SU-DHL-6 (cell line): ENCODE data around the gene ABLIM1.

Experiments used
- H2AFZ ChIP-seq: fragments of 200-600 bp; sonication (generic); 2 replicates; pipeline ENCODE4 v1.6.1; 2014; ENCODE audit warnings: low read depth, mild to moderate bottlenecking, moderate library complexity, mixed read lengths, antibody characterized with exemption, low read length; ENCODE audit not compliant: severe bottlenecking
- H3F3A ChIP-seq: fragments of 200-600 bp; shearing (Covaris generic); 2 replicates; pipeline ENCODE4 v1.6.0; 2016; ENCODE audit warnings: antibody characterized with exemption, mild to moderate bottlenecking; ENCODE audit not compliant: insufficient read depth
- H3K27ac ChIP-seq: fragments of 200-600 bp; sonication (generic); 2 replicates; pipeline ENCODE4 v1.5.1; 2016; ENCODE audit warnings: low read depth, mild to moderate bottlenecking, low read length, moderate library complexity, mixed read lengths
- H3K27me3 ChIP-seq: fragments of 200-600 bp; sonication (generic), shearing (Covaris generic); 2 replicates; pipeline ENCODE4 v1.6.0; 2014; ENCODE audit warnings: mild to moderate bottlenecking, low read length
- H3K36me3 ChIP-seq: fragments of 200-600 bp; sonication (generic); 2 replicates; pipeline ENCODE4 v1.6.1; 2014; ENCODE audit warnings: mild to moderate bottlenecking, low read length, mixed read lengths
- H3K4me2 ChIP-seq: fragments of 300-600, 200-600 bp; shearing (Covaris generic), sonication (generic); 2 replicates; pipeline ENCODE4 v1.6.0; 2014; ENCODE audit warnings: low read length, low read depth, mild to moderate bottlenecking; ENCODE audit not compliant: poor library complexity, severe bottlenecking
- H3K4me3 ChIP-seq: fragments of 200-600 bp; sonication (generic); 2 replicates; pipeline ENCODE4 v1.5.1; 2014; ENCODE audit warnings: antibody characterized with exemption, low read length, mild to moderate bottlenecking, mixed read lengths; ENCODE audit not compliant: insufficient read depth, poor library complexity, severe bottlenecking
- H3K79me2 ChIP-seq: fragments of 200-600 bp; sonication (generic); 2 replicates; pipeline ENCODE4 v1.6.1; 2014; ENCODE audit warnings: mild to moderate bottlenecking, low read length, moderate library complexity; ENCODE audit not compliant: insufficient read depth
- H3K9ac ChIP-seq: fragments of 200-600 bp; sonication (generic); 2 replicates; pipeline ENCODE4 v1.7.0; 2014; ENCODE audit warnings: mild to moderate bottlenecking, low read length
- H3K9me2 ChIP-seq: fragments of 200-600 bp; sonication (generic); replicated peaks from 2 replicates; pipeline ENCODE4 v1.6.1; 2014; ENCODE audit warnings: low read length; ENCODE audit not compliant: insufficient read depth
- H3K9me3 ChIP-seq: fragments of 200-600 bp; sonication (generic); 2 replicates; pipeline ENCODE4 v1.6.1; 2014; ENCODE audit warnings: low read length, mixed read lengths; ENCODE audit not compliant: insufficient read depth
- H4K20me1 ChIP-seq: fragments of 200-600 bp; sonication (generic); 2 replicates; pipeline ENCODE4 v1.6.1; 2014; ENCODE audit warnings: low read depth, mild to moderate bottlenecking, antibody characterized with exemption, low read length, moderate library complexity, mixed read lengths
- CTCF ChIP-seq: fragments of 200-600 bp; sonication (generic); IDR thresholded peaks from one replicate; pipeline ENCODE4 v1.5.1; 2017; ENCODE audit warnings: antibody characterized with exemption, mild to moderate bottlenecking, low read length, moderate library complexity; ENCODE audit not compliant: insufficient read depth, poor library complexity, severe bottlenecking
- EZH2phosphoT487 ChIP-seq: fragments of 200-600 bp; sonication (generic), shearing (Covaris generic); conservative IDR thresholded peaks from 2 replicates; pipeline ENCODE4 v1.6.1; 2018; ENCODE audit warnings: mild to moderate bottlenecking, antibody characterized with exemption, low read length, moderate library complexity, mixed read lengths

ABLIM1 gene

GRCh38 chr10:114613237-114613979 is 44.7 kb downstream of the ABLIM1 start:
- Histone ChIP-seq H3K9me2 (no peaks in the 10 kb centered on the region), H3K9ac (no peak overlapping the region), H3F3A (no peaks in the 10 kb centered on the region), H3K9me3 (no peaks in the 10 kb centered on the region), H3K36me3 (no peaks in the 10 kb centered on the region), H3K27ac (no peak overlapping the region), H4K20me1 (no peaks in the 10 kb centered on the region), H3K79me2 (no peaks in the 10 kb centered on the region), H2AFZ (no peak overlapping the region), H3K27me3 (no peaks in the 10 kb centered on the region), H3K4me3 (no peak overlapping the region), H3K4me2 (no peak overlapping the region)
- TF ChIP-seq EZH2phosphoT487 (no peak), CTCF (no peak)

- no peaks in the 10 kb centered on the region for H4K20me1 ChIP-seq
- no peak overlapping the region for H3K9ac ChIP-seq
- no peaks in the 10 kb centered on the region for H3K27me3 ChIP-seq
- H2AFZ ChIP-seq, result no peak overlapping the region
- no peaks in the 10 kb centered on the region for H3K9me2 ChIP-seq
- no peak overlapping the region for H3K27ac ChIP-seq
- H3K36me3 ChIP-seq, result no peaks in the 10 kb centered on the region
- no peaks in the 10 kb centered on the region for H3K79me2 ChIP-seq
- no peaks in the 10 kb centered on the region for H3F3A ChIP-seq
- no peak overlapping the region for H3K4me3 ChIP-seq
- no peaks in the 10 kb centered on the region for H3K9me3 ChIP-seq
- H3K4me2 ChIP-seq, result no peak overlapping the region
- TF ChIP-seq CTCF, result no peak
These were observed 46.5 kb downstream of the ABLIM1 start for GRCh38 chr10:114611617-114612016.

GRCh38 chr10:114609518-114610426 is 48.3 kb downstream of the ABLIM1 start:
- Histone ChIP-seq H3K4me2 (no peak overlapping the region), H2AFZ (no peak overlapping the region), H3K27ac (no peak overlapping the region), H3K36me3 (no peaks in the 10 kb centered on the region), H3K9me2 (no peaks in the 10 kb centered on the region), H3K9me3 (no peaks in the 10 kb centered on the region), H3K79me2 (no peaks in the 10 kb centered on the region), H3K4me3 (no peak overlapping the region), H3K27me3 (no peaks in the 10 kb centered on the region), H3K9ac (no peak overlapping the region), H4K20me1 (no peaks in the 10 kb centered on the region), H3F3A (no peaks in the 10 kb centered on the region)
- TF ChIP-seq CTCF (no peak), EZH2phosphoT487 (no peak)
